Stimulated activated naive CD8-positive, alpha-beta T cell treated with anti-CD3 and anti-CD28 coated beads, Interleukin-15, Interleukin-2, amounts not matched to agents 100 ng/mL and 50 ng/mL, for 24 hours (primary cell): ENCODE data around the gene GGN.
A peak's percentile ranks its signal among the peaks of the same experiment; 100 is the strongest.

Experiments
- H3K27ac Mint-ChIP-seq: one replicate; pipeline ENCODE4 v1.8.0; 2021; ENCODE audit warnings: mild to moderate bottlenecking, mixed read lengths
- H3K27me3 Mint-ChIP-seq: one replicate; pipeline ENCODE4 v1.8.0; 2021; ENCODE audit warnings: mixed read lengths
- H3K36me3 Mint-ChIP-seq: one replicate; pipeline ENCODE4 v1.8.0; 2021; ENCODE audit warnings: low read depth, mixed read lengths
- H3K4me1 Mint-ChIP-seq: one replicate; pipeline ENCODE4 v1.8.0; 2021; ENCODE audit warnings: low read depth, mixed read lengths
- H3K4me3 Mint-ChIP-seq: one replicate; pipeline ENCODE4 v1.8.0; 2021; ENCODE audit warnings: mild to moderate bottlenecking, mixed read lengths
- H3K9me3 Mint-ChIP-seq: one replicate; pipeline ENCODE4 v1.8.0; 2021; ENCODE audit warnings: mixed read lengths

The GGN gene

GRCh38 chr19:38385057-38385803 lies 2.6 kb downstream of the GGN start:
- peaks cover 49% of the 10 kb centered on the region for H3K36me3 Mint-ChIP-seq
- H3K9me3 Mint-ChIP-seq = no peaks in the 10 kb centered on the region
- H3K27ac Mint-ChIP-seq = no peak overlapping the region
- H3K27me3 Mint-ChIP-seq = peaks cover 18% of the 10 kb centered on the region
- no peak overlapping the region for H3K4me3 Mint-ChIP-seq
- H3K4me1 Mint-ChIP-seq = peaks cover 23% of the 10 kb centered on the region

GRCh38 chr19:38384209-38385027 lies 3.4 kb downstream of the GGN start:
- peaks cover 55% of the 10 kb centered on the region for H3K36me3 Mint-ChIP-seq
- H3K9me3 Mint-ChIP-seq = no peaks in the 10 kb centered on the region
- H3K4me3 Mint-ChIP-seq = no peak overlapping the region
- peaks cover 11% of the 10 kb centered on the region for H3K27me3 Mint-ChIP-seq
- no peak overlapping the region for H3K27ac Mint-ChIP-seq
- H3K4me1 Mint-ChIP-seq = peaks cover 17% of the 10 kb centered on the region

- Mint-ChIP-seq H3K27ac (no peak overlapping the region), H3K27me3 (peaks cover 9% of the 10 kb centered on the region), H3K4me3 (no peak overlapping the region), H3K36me3 (peaks cover 62% of the 10 kb centered on the region), H3K9me3 (no peaks in the 10 kb centered on the region), H3K4me1 (peaks cover 15% of the 10 kb centered on the region)
These were observed 4.1 kb downstream of the GGN start for GRCh38 chr19:38383743-38384142.

GRCh38 chr19:38383184-38383583 lies 4.7 kb downstream of the GGN start:
- peaks cover 8% of the 10 kb centered on the region for H3K27me3 Mint-ChIP-seq
- peaks cover 62% of the 10 kb centered on the region for H3K36me3 Mint-ChIP-seq
- peaks cover 13% of the 10 kb centered on the region for H3K4me1 Mint-ChIP-seq
- no peak overlapping the region for H3K4me3 Mint-ChIP-seq
- no peaks in the 10 kb centered on the region for H3K9me3 Mint-ChIP-seq
- H3K27ac Mint-ChIP-seq = no peak overlapping the region

GRCh38 chr19:38381138-38381537 lies 6.7 kb downstream of the GGN start:
- Mint-ChIP-seq H3K4me1 (peaks cover 13% of the 10 kb centered on the region), H3K4me3 (no peak overlapping the region), H3K27ac (no peak overlapping the region), H3K36me3 (peaks cover 63% of the 10 kb centered on the region), H3K9me3 (no peaks in the 10 kb centered on the region), H3K27me3 (no peaks in the 10 kb centered on the region)

GRCh38 chr19:38378866-38379265 lies 9.0 kb downstream of the GGN start:
- peaks cover 29% of the 10 kb centered on the region for H3K4me1 Mint-ChIP-seq
- no peaks in the 10 kb centered on the region for H3K27me3 Mint-ChIP-seq
- H3K27ac Mint-ChIP-seq = no peak overlapping the region
- H3K36me3 Mint-ChIP-seq = peaks cover 66% of the 10 kb centered on the region
- H3K9me3 Mint-ChIP-seq = no peaks in the 10 kb centered on the region
- H3K4me3 Mint-ChIP-seq = no peak overlapping the region

- H3K4me3 Mint-ChIP-seq = no peak overlapping the region
- H3K36me3 Mint-ChIP-seq = peaks cover 50% of the 10 kb centered on the region
- no peak overlapping the region for H3K27ac Mint-ChIP-seq
- H3K4me1 Mint-ChIP-seq = peaks cover 29% of the 10 kb centered on the region
- H3K9me3 Mint-ChIP-seq = no peaks in the 10 kb centered on the region
- H3K27me3 Mint-ChIP-seq = no peaks in the 10 kb centered on the region
These were observed 10.8 kb downstream of the GGN start for GRCh38 chr19:38377052-38377451.

GRCh38 chr19:38376576-38376975 lies 11.3 kb downstream of the GGN start:
- H3K27me3 Mint-ChIP-seq = no peaks in the 10 kb centered on the region
- H3K27ac Mint-ChIP-seq = peak overlapping the region; percentile 36
- H3K36me3 Mint-ChIP-seq = peaks cover 45% of the 10 kb centered on the region
- peaks cover 29% of the 10 kb centered on the region for H3K4me1 Mint-ChIP-seq
- H3K9me3 Mint-ChIP-seq = no peaks in the 10 kb centered on the region
- H3K4me3 Mint-ChIP-seq = peak overlapping the region; percentile 100

- Mint-ChIP-seq H3K27ac (peak overlapping the region; percentile 98), H3K4me3 (peak overlapping the region; percentile 100), H3K4me1 (peaks cover 29% of the 10 kb centered on the region), H3K27me3 (no peaks in the 10 kb centered on the region), H3K36me3 (peaks cover 37% of the 10 kb centered on the region), H3K9me3 (no peaks in the 10 kb centered on the region)
These were observed 12.1 kb downstream of the GGN start for GRCh38 chr19:38375748-38376147.

GRCh38 chr19:38375098-38375493 lies 12.7 kb downstream of the GGN start:
- peaks cover 30% of the 10 kb centered on the region for H3K36me3 Mint-ChIP-seq
- peak overlapping the region; percentile 100 for H3K4me3 Mint-ChIP-seq
- H3K9me3 Mint-ChIP-seq = no peaks in the 10 kb centered on the region
- H3K4me1 Mint-ChIP-seq = peaks cover 29% of the 10 kb centered on the region
- peak overlapping the region; percentile 98 for H3K27ac Mint-ChIP-seq
- no peaks in the 10 kb centered on the region for H3K27me3 Mint-ChIP-seq

- Mint-ChIP-seq H3K4me1 (peaks cover 29% of the 10 kb centered on the region), H3K27ac (peak within 1 kb of the TSS; percentile 98), H3K9me3 (no peaks in the 10 kb centered on the region), H3K36me3 (peaks cover 27% of the 10 kb centered on the region), H3K27me3 (peaks cover 3% of the 10 kb centered on the region), H3K4me3 (peak within 1 kb of the TSS; percentile 100)
These were observed 13.3 kb downstream of the GGN start, which contains the start of gene PSMD8 for GRCh38 chr19:38374332-38375097. Gene PSMD8, plus strand, starts transcription at chr19:38374571. Its CDS starts 31 bp downstream, at chr19:38374602.

- Mint-ChIP-seq H3K4me3 (peak overlapping the region; percentile 100), H3K36me3 (peaks cover 21% of the 10 kb centered on the region), H3K4me1 (peaks cover 29% of the 10 kb centered on the region), H3K9me3 (no peaks in the 10 kb centered on the region), H3K27me3 (peaks cover 6% of the 10 kb centered on the region), H3K27ac (peak overlapping the region; percentile 88)
These were observed 13.9 kb downstream of the GGN start for GRCh38 chr19:38373907-38374331.

GRCh38 chr19:38371081-38371480 lies 16.8 kb downstream of the GGN start:
- Mint-ChIP-seq H3K4me3 (no peak overlapping the region), H3K4me1 (peaks cover 19% of the 10 kb centered on the region), H3K27me3 (peaks cover 11% of the 10 kb centered on the region)

GRCh38 chr19:38370299-38370698 lies 17.5 kb downstream of the GGN start:
- H3K4me3 Mint-ChIP-seq = no peak overlapping the region
- H3K27ac Mint-ChIP-seq = no peak overlapping the region
- H3K9me3 Mint-ChIP-seq = no peaks in the 10 kb centered on the region
- peaks cover 7% of the 10 kb centered on the region for H3K36me3 Mint-ChIP-seq
- H3K4me1 Mint-ChIP-seq = peaks cover 11% of the 10 kb centered on the region
- peaks cover 11% of the 10 kb centered on the region for H3K27me3 Mint-ChIP-seq

More at GRCh38 chr19:38371081-38371480, 16.8 kb downstream of the GGN start:
- H3K36me3 Mint-ChIP-seq = peaks cover 13% of the 10 kb centered on the region
- no peaks in the 10 kb centered on the region for H3K9me3 Mint-ChIP-seq
- H3K27ac Mint-ChIP-seq = no peak overlapping the region
